HG03175 (cell line): ENCODE measurements around the gene CLBA1.

ENCODE experiments used
- ATAC-seq: cut with Tn5 transposase; IDR thresholded peaks from one replicate; pipeline ENCODE4 v1.9.1; 2021; ENCODE audit warnings: mild to moderate bottlenecking, moderate library complexity; ENCODE audit not compliant: unreplicated experiment

CLBA1 gene

GRCh38 chr14:105041841-105042765 lies 56.5 kb downstream of the CLBA1 start:
- no peak for ATAC-seq

DNA sequence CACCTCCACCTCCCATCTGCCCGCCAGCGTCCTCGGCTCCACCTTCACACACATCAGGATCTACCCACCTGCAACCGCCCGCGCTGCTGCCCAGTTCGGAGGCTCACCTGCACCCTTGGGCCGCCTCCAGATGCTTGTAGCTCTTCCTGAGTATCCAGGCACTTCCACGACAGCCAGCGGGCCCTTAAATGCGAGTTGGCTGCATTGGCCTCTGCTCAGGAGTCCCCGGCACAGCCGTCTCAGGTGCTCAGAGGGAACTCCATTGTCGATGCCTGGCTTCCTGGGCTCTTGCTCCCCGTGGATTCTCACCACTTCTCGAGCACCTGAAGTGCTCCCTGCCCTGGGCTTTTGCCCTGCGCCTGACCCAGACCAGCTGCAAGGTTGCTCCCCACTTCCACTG lies 57.2 kb downstream of the CLBA1 start:
- ATAC-seq: no peak

DNA sequence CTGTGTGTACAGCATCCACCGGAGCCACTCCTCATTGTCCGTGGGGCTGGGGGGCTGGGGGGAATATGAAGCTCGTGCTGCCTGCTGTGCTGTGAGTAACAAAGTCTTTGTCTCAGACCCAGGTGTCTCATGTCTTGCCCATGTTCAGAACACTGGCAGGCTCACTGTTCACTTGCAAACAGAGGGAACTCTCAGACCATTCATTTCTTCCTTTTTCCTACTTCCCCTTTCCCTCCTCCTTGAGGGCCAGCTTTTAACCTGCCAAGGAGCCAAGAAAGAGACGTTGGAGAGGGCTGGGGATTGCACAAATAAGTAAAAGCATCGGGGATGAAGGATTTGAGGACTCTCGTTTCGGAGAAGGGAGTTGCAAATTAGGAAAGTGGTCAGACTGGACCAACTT lies 58.1 kb downstream of the CLBA1 start:
- no peak for ATAC-seq
